Muscle layer of colon (tissue), 2 donors: ENCODE results near the gene RASEF.

Source experiments
- H3K27ac ChIP-seq: one replicate; pipeline ENCODE4 v1.7.0; 2013; ENCODE audit warnings: low read depth, mild to moderate bottlenecking, low read length, moderate library complexity
- H3K27me3 ChIP-seq, 2 donors: one replicate each; pipeline ENCODE4 v1.7.0; 2013; ENCODE audit warnings: low read length in 2 of 2, mild to moderate bottlenecking in 2 of 2; ENCODE audit not compliant: insufficient read depth in 2 of 2, control insufficient read depth in 1 of 2
- H3K36me3 ChIP-seq: one replicate; pipeline ENCODE4 v1.7.0; 2013; ENCODE audit warnings: mild to moderate bottlenecking, low read length; ENCODE audit not compliant: insufficient read depth
- H3K4me1 ChIP-seq: one replicate; pipeline ENCODE4 v1.7.0; 2013; ENCODE audit warnings: mild to moderate bottlenecking, low read length; ENCODE audit not compliant: insufficient read depth
- H3K4me3 ChIP-seq, 2 donors: one replicate each; pipeline ENCODE4 v1.7.0; 2013; ENCODE audit warnings: low read length in 2 of 2, low read depth in 1 of 2, mild to moderate bottlenecking in 1 of 2, moderate library complexity in 1 of 2
- H3K9ac ChIP-seq: one replicate; pipeline ENCODE4 v1.7.0; 2013; ENCODE audit warnings: low read length
- H3K9me3 ChIP-seq: one replicate; pipeline ENCODE4 v1.7.0; 2013; ENCODE audit warnings: mild to moderate bottlenecking, low read length
- donor health status: abdominal sarcoma.
- donor health status: Adenocarcinoma of cecum.

The RASEF gene

DNA sequence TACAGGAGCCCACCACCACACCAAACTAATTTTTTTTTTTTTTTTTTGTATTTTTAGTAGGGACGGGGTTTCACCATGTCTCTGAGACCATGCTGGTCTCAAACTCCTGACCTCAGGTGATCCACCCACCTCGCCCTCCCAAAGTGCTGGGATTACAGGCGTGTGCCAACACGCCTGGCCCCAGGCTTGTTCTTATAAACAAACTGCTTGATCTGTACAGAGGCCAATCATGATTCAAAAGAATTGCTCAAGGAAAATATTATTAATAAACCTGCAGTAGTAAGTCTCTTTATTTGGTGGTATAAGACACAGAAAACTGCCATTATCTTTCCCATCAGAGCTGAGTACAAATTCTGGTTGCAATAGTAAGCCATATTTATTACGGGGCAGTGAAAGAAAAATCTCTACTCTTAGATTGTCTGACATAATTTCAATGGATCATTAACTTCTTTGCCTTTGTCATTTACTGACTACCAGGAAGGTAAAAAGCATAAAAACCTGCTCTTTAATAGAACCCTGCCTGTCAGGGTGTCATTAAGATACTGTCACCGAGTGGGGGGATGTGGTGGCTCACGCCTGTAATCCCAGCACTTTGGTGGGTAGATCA is 33.3 kb downstream of the RASEF start:
- H3K9me3 ChIP-seq, result no peaks in the 10 kb centered on the region
- H3K4me3 ChIP-seq, result no peak overlapping the region
- no peaks in the 10 kb centered on the region for H3K4me1 ChIP-seq
- no peaks in the 10 kb centered on the region for H3K27me3 ChIP-seq
- no peak overlapping the region for H3K27ac ChIP-seq
- H3K36me3 ChIP-seq, result no peaks in the 10 kb centered on the region
- no peak overlapping the region for H3K9ac ChIP-seq

DNA sequence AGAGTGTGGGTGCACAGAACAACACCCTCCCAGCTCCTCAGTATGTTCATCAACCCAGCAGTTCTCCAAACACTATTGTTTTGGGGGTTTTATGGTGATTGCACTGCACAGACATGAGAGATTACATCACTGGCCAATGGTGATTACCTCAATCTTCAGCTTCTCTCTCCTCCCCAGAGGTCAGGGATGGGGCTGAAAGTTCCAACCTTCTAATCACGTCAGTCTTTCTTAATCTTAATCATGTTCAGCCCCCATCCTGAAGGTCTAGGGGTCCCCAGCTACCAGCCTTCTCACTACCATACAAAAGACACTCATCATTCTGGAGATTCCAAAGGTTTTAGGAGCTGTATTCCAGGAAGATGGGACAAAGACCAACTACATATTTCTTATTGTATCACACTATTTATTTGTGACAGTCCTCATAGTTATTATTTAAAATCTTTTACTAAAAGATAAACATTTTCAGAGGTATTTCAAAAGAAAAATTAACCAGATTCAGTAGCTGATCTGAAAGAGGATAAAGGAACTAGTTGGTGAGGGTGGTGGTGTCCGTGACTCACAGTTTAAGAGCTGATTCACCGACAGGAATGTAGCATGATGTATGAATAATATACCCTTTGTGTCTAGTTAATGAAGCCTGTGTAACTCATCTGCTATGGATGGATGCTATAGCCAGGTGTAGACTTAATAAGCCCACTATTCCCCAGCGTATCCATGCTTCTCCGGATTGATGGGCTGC is 35.6 kb downstream of the RASEF start:
- H3K27ac ChIP-seq, result no peak overlapping the region
- no peaks in the 10 kb centered on the region for H3K36me3 ChIP-seq
- no peaks in the 10 kb centered on the region for H3K9me3 ChIP-seq
- H3K9ac ChIP-seq, result no peak overlapping the region
- no peak overlapping the region for H3K4me3 ChIP-seq
- H3K4me1 ChIP-seq, result no peaks in the 10 kb centered on the region
- no peaks in the 10 kb centered on the region for H3K27me3 ChIP-seq

DNA sequence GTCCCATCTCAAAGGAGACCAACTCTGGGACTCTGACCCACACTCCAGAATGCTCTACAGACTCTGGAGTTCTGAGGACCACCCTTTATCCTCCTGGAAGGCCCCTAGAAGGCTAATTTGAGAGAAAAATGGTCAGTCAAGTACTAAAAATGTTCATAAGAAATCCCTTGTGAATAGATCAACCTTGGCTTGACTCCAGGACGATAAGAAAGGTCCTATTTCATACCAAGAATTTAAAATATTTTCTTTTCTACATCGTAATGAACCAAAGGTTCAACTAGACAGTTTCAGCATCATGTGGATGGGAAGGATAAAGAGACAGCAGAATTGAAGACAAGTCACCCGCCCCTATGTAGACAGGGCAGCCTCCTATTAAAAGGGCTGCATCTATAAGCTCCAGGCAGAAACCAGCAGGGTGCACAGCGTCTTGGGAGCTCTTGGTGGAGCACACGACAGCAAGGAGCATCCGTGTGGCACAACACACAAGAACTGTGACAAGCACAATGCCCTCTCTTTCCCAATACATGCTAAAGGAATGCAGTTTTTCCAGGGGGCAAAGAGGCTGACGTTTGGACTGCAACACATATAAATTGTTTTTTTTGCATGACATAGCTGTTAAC is 38.3 kb downstream of the RASEF start:
- Histone ChIP-seq H3K27me3 (no peaks in the 10 kb centered on the region), H3K4me1 (no peaks in the 10 kb centered on the region), H3K4me3 (no peak overlapping the region), H3K27ac (no peak overlapping the region), H3K9me3 (no peaks in the 10 kb centered on the region), H3K9ac (no peak overlapping the region), H3K36me3 (no peaks in the 10 kb centered on the region)

DNA sequence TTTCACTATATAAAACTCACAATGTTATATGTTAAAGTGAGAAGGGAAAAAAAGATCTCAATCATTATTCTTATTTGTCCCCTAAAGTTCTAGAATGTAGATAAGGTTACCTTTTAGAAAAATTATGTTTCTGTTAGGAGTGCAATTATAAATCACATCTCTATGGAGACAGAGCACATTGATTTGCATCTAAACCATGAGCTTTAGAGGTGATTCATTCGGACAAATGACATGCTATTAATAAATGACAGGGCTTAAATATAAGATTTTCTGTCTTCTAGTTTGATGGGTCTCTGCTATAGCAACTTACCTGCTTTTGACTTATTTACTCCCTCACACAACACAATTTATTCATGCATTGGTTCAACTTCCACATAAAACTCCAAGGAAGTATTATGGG is 39.8 kb downstream of the RASEF start:
- Histone ChIP-seq H3K27me3 (no peaks in the 10 kb centered on the region), H3K36me3 (no peaks in the 10 kb centered on the region), H3K4me3 (no peak overlapping the region), H3K27ac (no peak overlapping the region), H3K4me1 (no peaks in the 10 kb centered on the region), H3K9me3 (no peaks in the 10 kb centered on the region), H3K9ac (no peak overlapping the region)

DNA sequence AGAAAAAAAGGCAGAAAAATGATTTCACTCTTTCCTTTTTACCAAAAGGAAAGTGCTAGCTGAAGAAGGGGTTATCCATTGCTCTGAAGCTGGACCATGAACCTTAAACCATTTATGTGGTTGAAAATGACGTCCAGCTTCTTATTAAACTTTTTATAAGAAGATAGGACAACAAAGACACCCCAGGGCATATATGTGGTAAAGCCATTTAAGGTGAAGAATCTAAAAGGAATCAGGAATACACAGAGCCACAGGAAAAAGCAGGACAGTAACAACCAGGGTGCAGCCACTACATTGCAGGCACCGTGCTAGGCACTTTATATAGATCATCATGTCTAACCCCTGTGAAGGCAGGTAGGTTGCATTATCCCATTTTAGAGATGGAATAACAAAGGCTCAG is 42.1 kb downstream of the RASEF start:
- no peaks in the 10 kb centered on the region for H3K9me3 ChIP-seq
- no peaks in the 10 kb centered on the region for H3K36me3 ChIP-seq
- no peaks in the 10 kb centered on the region for H3K4me1 ChIP-seq
- H3K27me3 ChIP-seq, result no peaks in the 10 kb centered on the region
- no peak overlapping the region for H3K4me3 ChIP-seq
- no peak overlapping the region for H3K9ac ChIP-seq
- no peak overlapping the region for H3K27ac ChIP-seq

DNA sequence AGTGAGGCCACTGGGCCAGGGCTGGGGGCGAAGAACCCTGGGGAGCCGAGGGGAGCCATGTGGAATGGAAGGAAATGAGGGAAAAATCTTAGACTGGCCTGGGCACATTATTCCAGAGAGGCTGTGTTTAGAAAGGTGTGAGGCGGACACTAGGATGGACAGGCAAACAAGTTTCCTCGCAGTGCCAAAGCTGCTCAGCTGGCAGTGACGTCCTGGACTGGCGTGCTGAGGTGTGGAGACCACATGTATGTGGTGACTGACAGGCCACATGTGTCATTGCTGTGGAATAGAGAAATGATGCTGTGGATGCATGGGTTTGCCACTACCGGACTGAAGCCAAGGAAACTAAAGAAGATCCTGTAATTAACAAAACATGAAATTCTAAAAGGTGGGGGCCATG is 42.6 kb downstream of the RASEF start:
- H3K9ac ChIP-seq, result no peak overlapping the region
- H3K4me1 ChIP-seq, result no peaks in the 10 kb centered on the region
- H3K9me3 ChIP-seq, result no peaks in the 10 kb centered on the region
- no peak overlapping the region for H3K4me3 ChIP-seq
- H3K36me3 ChIP-seq, result no peaks in the 10 kb centered on the region
- no peaks in the 10 kb centered on the region for H3K27me3 ChIP-seq
- no peak overlapping the region for H3K27ac ChIP-seq

DNA sequence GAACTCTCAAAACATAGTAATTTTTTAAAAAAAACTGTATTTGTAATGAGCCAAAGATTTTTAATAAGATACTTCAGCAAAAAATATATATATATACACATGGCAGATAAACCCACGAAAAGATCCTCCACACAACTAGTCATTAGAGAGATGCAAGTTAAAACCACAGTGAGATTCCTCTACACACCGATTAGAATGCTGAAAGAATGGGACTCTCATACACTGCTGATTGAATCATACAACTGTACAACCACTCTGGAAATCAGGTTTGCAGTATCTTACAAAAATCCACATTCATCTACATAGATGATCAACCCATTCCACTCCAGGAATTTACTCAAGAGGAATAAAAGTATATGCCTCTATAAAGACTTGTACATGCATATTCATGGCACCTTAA is 43.7 kb downstream of the RASEF start:
- Histone ChIP-seq H3K36me3 (no peaks in the 10 kb centered on the region), H3K27ac (no peak overlapping the region), H3K9ac (no peak overlapping the region), H3K27me3 (no peaks in the 10 kb centered on the region), H3K4me3 (no peak overlapping the region), H3K9me3 (no peaks in the 10 kb centered on the region), H3K4me1 (no peaks in the 10 kb centered on the region)

DNA sequence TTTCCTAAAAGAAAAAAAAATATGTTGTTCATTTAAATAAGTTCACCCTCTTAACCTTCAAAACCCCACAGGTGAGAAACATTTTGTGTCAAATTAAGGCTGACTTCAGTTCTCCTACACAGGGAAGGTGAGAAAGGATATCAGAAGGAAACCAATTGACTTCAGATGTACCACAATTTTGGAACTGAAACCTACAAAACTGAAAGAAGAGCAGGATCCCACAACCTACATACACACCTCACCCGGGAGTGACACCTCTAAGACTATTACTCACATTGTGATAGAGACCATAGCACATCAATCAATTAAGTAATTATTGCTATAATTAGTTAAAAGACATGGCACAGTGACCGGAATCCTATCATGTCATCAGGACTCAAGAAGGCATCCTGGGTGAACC is 47.0 kb downstream of the RASEF start:
- Histone ChIP-seq H3K4me1 (peaks cover 5% of the 10 kb centered on the region), H3K36me3 (no peaks in the 10 kb centered on the region), H3K27ac (no peak overlapping the region), H3K27me3 (no peaks in the 10 kb centered on the region), H3K9me3 (no peaks in the 10 kb centered on the region), H3K9ac (no peak overlapping the region), H3K4me3 (no peak overlapping the region)

DNA sequence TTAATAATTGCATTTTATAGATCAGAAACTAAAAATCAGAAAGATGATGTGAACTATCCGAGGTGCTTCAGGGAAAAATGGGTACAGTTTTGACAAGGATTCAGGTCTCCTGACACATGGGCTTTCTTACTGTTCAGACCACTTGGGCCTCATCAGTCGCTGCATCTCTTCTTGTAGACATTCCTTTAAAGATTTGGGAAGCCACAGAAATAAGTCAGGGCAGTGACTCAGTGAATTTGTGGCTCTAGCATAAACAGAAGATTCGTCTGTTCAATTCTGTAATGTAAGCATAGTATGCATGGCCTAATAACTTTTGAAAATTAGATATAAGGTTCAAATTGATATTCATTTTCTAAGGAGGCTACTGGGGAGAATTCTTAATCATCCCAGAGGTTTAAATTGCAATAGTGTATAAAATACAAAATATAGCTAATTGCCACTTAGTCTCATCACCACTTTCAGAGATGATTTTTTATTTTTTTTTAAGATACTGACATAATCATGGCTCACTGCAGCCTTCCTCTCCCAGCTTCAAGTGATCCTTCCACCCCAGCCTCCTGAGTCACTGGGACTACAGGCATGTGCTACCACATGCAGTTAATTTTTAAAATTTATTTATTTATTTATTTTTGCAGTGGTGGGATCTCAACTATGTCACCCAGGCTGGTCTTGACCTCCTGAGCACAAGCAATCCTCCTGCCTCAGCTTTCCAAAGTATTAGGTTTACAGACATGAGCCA is 48.9 kb downstream of the RASEF start:
- no peak overlapping the region for H3K27ac ChIP-seq
- H3K27me3 ChIP-seq, result no peaks in the 10 kb centered on the region
- H3K9me3 ChIP-seq, result no peaks in the 10 kb centered on the region
- no peak overlapping the region for H3K9ac ChIP-seq
- H3K36me3 ChIP-seq, result no peaks in the 10 kb centered on the region
- H3K4me3 ChIP-seq, result no peak overlapping the region
- H3K4me1 ChIP-seq, result peaks cover 5% of the 10 kb centered on the region

DNA sequence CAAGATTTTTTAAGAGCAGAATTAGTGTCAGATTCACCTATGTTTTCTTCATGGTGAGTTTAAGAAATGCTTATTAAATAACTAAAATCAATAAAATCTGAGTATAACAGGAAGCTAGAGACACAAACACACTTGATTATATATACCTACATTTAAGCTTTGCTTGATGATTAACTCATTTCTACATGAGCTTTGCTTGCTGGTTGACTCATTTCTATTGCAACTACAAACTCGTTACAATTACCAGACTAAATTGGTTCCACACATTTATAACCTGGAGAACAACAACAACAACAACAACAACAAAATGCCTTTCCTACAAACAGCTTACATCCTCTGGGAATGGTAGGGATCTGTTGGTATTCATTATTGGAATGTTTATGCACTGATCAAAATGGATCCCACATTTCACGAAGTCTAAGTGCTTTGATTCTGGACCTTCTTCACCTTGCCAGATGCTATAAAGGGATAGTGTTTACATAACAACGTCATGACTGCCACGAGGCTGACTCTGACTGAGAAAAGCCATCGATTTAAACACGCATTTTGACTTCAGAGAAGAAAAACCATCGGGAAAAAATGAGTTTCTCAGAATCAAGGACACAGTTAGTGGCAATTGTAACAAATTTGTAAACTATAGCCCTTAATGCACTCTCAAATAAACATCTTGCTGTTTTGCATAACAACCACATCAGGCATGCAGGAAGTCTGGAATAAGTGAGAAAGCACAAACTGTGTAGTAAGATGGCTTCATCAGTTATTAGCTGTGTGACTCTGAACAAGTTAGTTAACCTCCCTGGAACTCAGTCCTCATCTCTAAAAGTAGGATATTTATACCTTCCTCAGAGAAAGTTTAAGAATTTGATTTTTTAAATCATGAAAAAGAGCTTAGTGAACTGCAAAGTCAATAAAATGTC is 49.8 kb downstream of the RASEF start:
- Histone ChIP-seq H3K27ac (no peak overlapping the region), H3K4me3 (no peak overlapping the region), H3K9me3 (no peaks in the 10 kb centered on the region), H3K9ac (no peak overlapping the region), H3K27me3 (no peaks in the 10 kb centered on the region), H3K4me1 (peaks cover 5% of the 10 kb centered on the region), H3K36me3 (no peaks in the 10 kb centered on the region)
